MM.1S (cell line): ENCODE data around the gene HSD11B1L.

Experiments used
- CTCF ChIP-seq: fragments of 300-600 bp; sonication (generic); IDR thresholded peaks from 2 replicates; pipeline ENCODE4 v1.5.1; 2016; ENCODE audit warnings: antibody characterized with exemption, low read length, mixed read lengths
- EZH2 ChIP-seq: fragments of 300-600 bp; sonication (generic); optimal IDR thresholded peaks from 2 replicates; pipeline ENCODE3; 2017; ENCODE audit warnings: low read depth, mild to moderate bottlenecking, antibody characterized with exemption, low read length, mixed read lengths

- TF ChIP-seq EZH2 (no peak), CTCF (no peak)
These were observed 48.2 kb upstream of the HSD11B1L start for GRCh38 chr19:5632657-5633056.
